GM12874 (cell line): ENCODE results near the gene OSBPL3.

Experiments used
- TF ChIP-seq, protein P1 (sequence below): IDR thresholded peaks from 2 replicates; pipeline ENCODE4 v1.5.1; 2011; ENCODE audit warnings: low read depth, mild to moderate bottlenecking, control low read depth, low read length, moderate library complexity; ENCODE audit not compliant: insufficient read depth

OSBPL3 gene

GRCh38 chr7:24970676-24971075, 9.3 kb downstream of the OSBPL3 start:
- TF ChIP-seq, protein P1, sequence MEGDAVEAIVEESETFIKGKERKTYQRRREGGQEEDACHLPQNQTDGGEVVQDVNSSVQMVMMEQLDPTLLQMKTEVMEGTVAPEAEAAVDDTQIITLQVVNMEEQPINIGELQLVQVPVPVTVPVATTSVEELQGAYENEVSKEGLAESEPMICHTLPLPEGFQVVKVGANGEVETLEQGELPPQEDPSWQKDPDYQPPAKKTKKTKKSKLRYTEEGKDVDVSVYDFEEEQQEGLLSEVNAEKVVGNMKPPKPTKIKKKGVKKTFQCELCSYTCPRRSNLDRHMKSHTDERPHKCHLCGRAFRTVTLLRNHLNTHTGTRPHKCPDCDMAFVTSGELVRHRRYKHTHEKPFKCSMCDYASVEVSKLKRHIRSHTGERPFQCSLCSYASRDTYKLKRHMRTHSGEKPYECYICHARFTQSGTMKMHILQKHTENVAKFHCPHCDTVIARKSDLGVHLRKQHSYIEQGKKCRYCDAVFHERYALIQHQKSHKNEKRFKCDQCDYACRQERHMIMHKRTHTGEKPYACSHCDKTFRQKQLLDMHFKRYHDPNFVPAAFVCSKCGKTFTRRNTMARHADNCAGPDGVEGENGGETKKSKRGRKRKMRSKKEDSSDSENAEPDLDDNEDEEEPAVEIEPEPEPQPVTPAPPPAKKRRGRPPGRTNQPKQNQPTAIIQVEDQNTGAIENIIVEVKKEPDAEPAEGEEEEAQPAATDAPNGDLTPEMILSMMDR = no peak

GRCh38 chr7:24968165-24968564, 11.8 kb downstream of the OSBPL3 start:
- TF ChIP-seq, protein P1 = no peak

GRCh38 chr7:24967696-24968095, 12.3 kb downstream of the OSBPL3 start:
- TF ChIP-seq, protein P1 = no peak

DNA sequence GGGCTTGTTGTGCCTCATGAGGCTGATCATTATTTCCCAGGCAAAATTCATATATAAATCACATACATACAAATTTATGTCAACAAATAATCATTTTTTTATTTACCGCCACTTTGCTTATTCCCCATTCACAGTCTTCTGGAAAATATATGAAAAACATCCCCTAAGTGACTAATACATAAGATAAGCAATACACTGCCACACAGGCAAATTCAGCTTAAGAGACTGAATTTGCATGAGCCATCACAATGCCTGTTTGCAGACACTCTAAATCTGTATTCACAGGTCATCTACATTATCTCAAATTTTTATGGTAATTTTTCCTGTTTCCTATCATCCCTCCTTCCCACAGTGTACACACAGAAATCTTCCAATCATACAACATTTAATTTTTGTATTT, 13.2 kb downstream of the OSBPL3 start:
- TF ChIP-seq, protein P1 = no peak

- TF ChIP-seq, protein P1 = no peak
Measured at GRCh38 chr7:24965831-24966708, 13.9 kb downstream of the OSBPL3 start.

DNA sequence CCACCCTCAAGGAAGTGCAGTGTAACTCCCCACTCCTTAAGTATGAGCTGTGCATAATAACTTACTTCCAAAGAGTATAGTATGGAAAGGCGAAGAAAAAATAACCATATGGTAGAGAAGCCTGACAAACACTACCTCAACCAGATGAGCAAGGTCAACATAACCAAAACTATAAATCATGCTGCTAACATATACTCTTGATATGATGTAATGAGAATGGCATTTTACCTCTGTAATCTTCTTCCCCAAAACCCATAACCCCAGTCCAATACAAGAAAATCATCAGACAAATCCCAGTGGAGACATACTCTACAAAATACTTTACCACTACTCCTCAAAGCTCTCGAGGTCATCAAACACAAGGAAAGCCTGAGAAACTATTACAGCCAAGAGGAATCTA, 15.8 kb downstream of the OSBPL3 start:
- TF ChIP-seq, protein P1 = no peak

- TF ChIP-seq, protein P1 = no peak
Measured at GRCh38 chr7:24963218-24963617, 16.8 kb downstream of the OSBPL3 start.
